Activated T-cell treated with anti-CD3 and anti-CD28 coated beads, Interleukin-2, amount 50 U/mL, for 24 hours (primary cell): Measurements from ENCODE around the gene SYK.

Source experiments
- DNase-seq: peaks from one replicate; pipeline ENCODE4 v3.0.0-alpha.2; 2020
- H3K27ac Mint-ChIP-seq: 2 replicates; pipeline ENCODE4 v1.8.0; 2020; ENCODE audit warnings: mild to moderate bottlenecking, mixed read lengths
- H3K27me3 Mint-ChIP-seq: 2 replicates; pipeline ENCODE4 v1.8.0; 2020; ENCODE audit warnings: mixed read lengths
- H3K36me3 Mint-ChIP-seq: 2 replicates; pipeline ENCODE4 v1.8.0; 2020; ENCODE audit warnings: low read depth, mixed read lengths
- H3K4me1 Mint-ChIP-seq: 2 replicates; pipeline ENCODE4 v1.8.0; 2020; ENCODE audit warnings: low read depth, mixed read lengths
- H3K4me3 Mint-ChIP-seq: 2 replicates; pipeline ENCODE4 v1.8.0; 2020; ENCODE audit warnings: mild to moderate bottlenecking, moderate library complexity, mixed read lengths
- H3K9me3 Mint-ChIP-seq: 2 replicates; pipeline ENCODE4 v1.8.0; 2020; ENCODE audit warnings: mixed read lengths

SYK gene

DNA sequence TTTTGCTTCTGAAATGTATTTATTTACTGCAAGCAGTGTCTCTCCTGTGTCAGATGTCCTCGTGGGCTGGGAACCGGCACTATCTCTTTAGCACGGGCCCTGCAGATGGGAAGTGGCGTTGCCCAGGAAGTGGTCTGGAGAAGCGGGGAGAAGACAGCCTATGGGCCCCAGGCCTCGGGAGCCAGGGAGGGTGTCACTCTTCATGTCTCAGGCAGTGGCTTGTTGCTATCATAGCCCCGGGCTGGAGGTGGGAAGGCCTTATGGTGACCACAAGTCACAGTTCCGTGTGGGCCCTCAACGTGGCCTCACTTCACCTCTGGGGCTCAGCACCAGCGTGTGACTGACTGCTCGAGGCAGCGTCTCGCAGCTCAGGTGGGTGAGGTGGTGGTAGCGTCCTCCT, 41.4 kb downstream of the SYK start:
- Mint-ChIP-seq H3K36me3 (no peaks in the 10 kb centered on the region), H3K27ac (no peak overlapping the region)

DNA sequence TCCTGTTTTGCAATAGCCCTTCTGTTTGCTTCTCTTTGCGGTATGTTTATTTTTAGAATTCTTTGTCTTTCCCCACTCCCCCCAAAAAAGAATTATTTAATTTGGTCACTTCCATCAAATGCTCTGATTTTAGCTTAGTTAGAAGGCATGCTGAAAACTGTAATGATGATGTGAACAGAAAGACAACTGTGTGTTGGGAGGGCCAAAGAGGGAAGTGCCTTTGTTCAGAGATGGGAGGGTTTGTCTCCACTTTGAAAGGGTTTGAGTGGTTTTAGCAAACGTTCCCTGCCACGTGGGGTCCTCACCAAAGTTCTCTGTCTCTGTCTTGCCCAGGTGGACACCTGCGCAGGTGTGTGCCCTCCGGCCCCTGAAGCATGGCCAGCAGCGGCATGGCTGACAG, 41.9 kb downstream of the SYK start:
- Mint-ChIP-seq H3K36me3 (no peaks in the 10 kb centered on the region), H3K9me3 (no peaks in the 10 kb centered on the region), H3K27me3 (peaks cover 11% of the 10 kb centered on the region), H3K4me3 (no peak overlapping the region), H3K4me1 (no peaks in the 10 kb centered on the region), H3K27ac (no peak overlapping the region)
- no peak for DNase-seq

More for the DNA sequence above, 41.4 kb downstream of the SYK start:
- Mint-ChIP-seq H3K4me3 (no peak overlapping the region), H3K4me1 (no peaks in the 10 kb centered on the region), H3K9me3 (no peaks in the 10 kb centered on the region), H3K27me3 (peaks cover 15% of the 10 kb centered on the region)
- DNase-seq = no peak

DNA sequence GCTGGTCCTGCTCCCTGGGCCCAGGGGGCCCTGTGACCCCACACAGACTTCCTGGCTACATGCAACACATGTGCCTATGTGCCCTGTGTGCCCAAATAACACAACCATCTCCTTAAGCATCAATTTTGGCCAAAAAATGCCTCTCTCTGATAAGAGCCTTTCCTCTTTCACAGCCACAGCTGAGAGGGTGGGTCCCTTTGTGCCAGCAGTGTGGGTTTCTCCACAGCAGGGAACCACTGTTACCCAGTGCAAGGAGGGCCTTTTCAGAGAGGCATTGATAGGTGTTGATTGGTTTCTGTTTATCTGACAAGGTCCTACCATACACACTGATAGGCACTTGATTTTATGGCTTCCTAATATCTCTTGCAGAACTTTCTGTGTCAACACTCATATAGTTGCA, 42.7 kb downstream of the SYK start:
- Mint-ChIP-seq H3K9me3 (no peaks in the 10 kb centered on the region), H3K27me3 (peaks cover 5% of the 10 kb centered on the region), H3K4me1 (no peaks in the 10 kb centered on the region), H3K4me3 (no peak overlapping the region), H3K27ac (no peak overlapping the region), H3K36me3 (no peaks in the 10 kb centered on the region)
- no peak for DNase-seq

DNA sequence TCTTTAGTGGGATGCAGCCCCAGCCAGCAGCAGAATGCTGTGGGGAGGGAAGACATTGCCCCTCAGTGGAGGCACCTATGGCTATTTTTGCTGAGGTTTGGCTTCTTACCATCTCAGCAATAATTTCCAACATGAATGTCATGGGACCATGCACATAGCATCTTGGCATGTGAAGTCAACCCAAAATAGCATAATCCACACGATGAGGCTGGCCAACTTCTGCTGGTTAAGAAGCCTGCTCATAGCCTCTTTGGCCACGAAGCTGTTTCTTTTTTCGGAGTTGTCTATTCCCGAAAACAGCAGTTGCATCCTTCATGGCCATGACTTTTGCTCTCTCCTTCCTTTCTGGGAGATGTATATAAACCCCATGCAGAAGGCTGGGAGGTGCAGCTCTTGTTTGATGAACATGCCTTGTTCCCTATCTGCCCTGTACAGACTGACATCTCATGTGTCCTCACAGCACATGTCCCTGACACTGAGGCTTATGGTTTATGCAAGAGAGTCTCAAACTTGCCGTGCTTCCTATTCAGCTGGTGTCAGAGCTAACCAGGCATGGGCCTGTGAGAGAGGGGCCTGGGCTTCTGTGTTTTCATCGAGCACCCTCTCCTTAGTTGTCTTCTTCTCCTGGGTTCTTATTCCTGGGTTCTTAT, 45.3 kb downstream of the SYK start:
- H3K27me3 Mint-ChIP-seq = no peaks in the 10 kb centered on the region
- H3K9me3 Mint-ChIP-seq = no peaks in the 10 kb centered on the region
- no peak overlapping the region for H3K4me3 Mint-ChIP-seq
- no peak overlapping the region for H3K27ac Mint-ChIP-seq
- no peak for DNase-seq
- no peaks in the 10 kb centered on the region for H3K4me1 Mint-ChIP-seq
- H3K36me3 Mint-ChIP-seq = no peaks in the 10 kb centered on the region

DNA sequence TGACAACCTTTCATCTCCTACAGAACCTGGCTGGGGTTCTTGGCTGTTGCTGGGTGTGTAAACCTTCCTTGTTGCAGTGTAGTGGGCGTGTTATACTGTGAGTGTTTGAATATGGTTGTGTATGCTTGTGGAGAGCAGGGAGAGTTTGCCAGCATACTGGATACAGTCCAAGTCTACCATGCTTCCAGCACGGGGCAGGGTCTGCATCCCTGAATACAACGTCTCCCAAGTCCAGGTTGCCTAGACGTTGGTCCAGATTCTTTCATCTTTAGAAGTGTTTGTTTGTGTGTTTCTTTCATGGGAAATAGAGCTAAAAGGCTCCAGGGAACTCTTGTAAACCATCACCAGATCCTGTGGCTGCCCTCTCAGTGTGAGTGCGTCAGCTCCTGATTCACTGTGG, 46.4 kb downstream of the SYK start:
- Mint-ChIP-seq H3K9me3 (no peaks in the 10 kb centered on the region), H3K36me3 (no peaks in the 10 kb centered on the region), H3K27me3 (no peaks in the 10 kb centered on the region), H3K4me3 (no peak overlapping the region), H3K27ac (no peak overlapping the region), H3K4me1 (no peaks in the 10 kb centered on the region)
- DNase-seq = no peak

DNA sequence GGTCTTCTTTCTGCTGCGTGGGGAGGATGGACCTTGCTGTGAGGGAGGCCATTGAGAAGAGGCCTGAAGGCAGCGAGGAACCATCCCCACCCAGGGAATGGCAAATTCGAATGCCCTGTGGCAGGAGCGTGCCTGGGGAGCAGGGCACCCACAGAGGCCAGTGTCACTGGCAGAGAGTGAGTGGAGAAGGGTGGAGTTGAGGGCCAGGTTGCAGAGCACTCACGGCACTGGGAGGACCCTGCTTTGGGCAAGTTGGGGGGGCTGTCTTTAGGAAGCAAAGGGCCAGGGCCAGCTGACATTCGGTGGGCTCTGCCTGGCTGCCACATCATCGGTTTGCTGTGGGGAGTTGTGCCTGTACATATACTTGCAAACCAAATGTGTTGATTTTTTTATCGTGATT, 47.2 kb downstream of the SYK start:
- no peak for DNase-seq
- H3K27ac Mint-ChIP-seq = no peak overlapping the region
- no peak overlapping the region for H3K4me3 Mint-ChIP-seq
- H3K36me3 Mint-ChIP-seq = no peaks in the 10 kb centered on the region
- no peaks in the 10 kb centered on the region for H3K4me1 Mint-ChIP-seq
- H3K9me3 Mint-ChIP-seq = no peaks in the 10 kb centered on the region
- H3K27me3 Mint-ChIP-seq = no peaks in the 10 kb centered on the region

DNA sequence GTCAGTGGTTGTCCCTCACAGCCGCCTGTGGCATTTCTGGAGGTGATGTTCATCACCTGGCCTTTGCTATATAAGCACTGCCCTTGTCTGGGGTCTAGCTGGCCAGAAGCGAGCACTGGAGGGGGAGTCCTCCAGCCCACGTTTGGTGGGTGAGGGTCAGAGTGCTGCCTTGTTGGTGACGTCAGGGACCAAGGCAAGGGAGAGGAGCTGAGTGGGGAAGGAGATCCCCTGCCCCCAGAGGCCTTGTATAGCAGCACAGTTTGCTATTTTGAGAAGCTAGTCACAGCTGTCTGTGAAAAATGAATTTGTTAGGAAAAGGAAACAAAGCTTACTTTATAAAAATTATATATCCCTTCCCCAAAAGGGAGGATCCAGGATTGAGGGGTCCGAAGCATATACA, 49.8 kb downstream of the SYK start:
- DNase-seq = no peak
- Mint-ChIP-seq H3K4me1 (no peaks in the 10 kb centered on the region), H3K9me3 (no peaks in the 10 kb centered on the region), H3K4me3 (no peak overlapping the region), H3K36me3 (no peaks in the 10 kb centered on the region), H3K27ac (no peak overlapping the region), H3K27me3 (no peaks in the 10 kb centered on the region)

DNA sequence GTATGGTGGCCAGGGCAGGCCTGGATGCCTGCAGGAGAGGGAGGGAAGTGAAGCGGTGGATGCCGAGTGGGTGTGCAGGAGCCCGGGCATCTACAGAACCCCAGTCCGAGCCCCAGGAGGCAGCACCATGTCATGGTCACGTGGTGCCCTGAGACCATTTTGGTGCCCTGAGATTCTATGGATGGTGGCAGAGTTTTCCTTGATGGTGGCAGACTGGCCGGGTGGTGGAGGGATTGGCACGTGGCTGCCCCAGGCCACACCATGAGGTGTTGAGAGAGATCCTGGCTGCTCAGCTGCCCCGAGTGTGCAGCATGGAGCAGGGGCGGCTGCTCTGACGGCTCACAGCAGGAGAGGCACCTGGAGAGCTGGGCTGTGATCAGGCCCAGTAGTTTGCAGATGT, 52.3 kb downstream of the SYK start:
- Mint-ChIP-seq H3K9me3 (no peaks in the 10 kb centered on the region), H3K36me3 (no peaks in the 10 kb centered on the region), H3K27ac (no peak overlapping the region), H3K27me3 (peaks cover 7% of the 10 kb centered on the region), H3K4me1 (peaks cover 9% of the 10 kb centered on the region), H3K4me3 (no peak overlapping the region)
- DNase-seq = no peak

DNA sequence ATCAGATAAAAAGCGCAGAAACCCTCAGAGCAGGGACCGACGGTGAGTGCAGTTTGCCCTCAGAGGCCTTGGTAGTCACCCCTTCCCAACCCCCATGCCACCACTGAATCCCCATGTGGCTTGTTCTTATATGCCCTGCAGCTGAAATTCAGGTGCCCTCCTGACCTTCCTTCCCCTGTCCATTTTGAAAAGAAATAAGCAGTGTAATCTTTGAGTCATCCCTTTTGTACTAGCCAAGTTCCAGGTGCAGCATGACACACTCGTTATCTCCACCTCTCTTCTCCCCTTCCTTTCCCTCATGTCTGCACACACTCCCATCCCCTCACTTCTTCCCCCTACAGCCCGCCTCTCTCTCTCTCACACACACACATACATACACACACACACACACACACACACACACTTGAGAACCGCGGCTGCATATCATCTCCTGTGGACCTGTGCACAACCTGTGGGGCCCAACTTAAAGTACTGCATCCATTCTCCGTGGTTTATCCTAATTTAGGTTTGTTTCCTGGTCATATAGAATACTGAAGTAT, 53.1 kb downstream of the SYK start:
- Mint-ChIP-seq H3K27ac (no peak overlapping the region), H3K27me3 (peaks cover 7% of the 10 kb centered on the region), H3K36me3 (no peaks in the 10 kb centered on the region), H3K4me1 (peaks cover 11% of the 10 kb centered on the region), H3K9me3 (no peaks in the 10 kb centered on the region), H3K4me3 (no peak overlapping the region)
- DNase-seq = no peak

DNA sequence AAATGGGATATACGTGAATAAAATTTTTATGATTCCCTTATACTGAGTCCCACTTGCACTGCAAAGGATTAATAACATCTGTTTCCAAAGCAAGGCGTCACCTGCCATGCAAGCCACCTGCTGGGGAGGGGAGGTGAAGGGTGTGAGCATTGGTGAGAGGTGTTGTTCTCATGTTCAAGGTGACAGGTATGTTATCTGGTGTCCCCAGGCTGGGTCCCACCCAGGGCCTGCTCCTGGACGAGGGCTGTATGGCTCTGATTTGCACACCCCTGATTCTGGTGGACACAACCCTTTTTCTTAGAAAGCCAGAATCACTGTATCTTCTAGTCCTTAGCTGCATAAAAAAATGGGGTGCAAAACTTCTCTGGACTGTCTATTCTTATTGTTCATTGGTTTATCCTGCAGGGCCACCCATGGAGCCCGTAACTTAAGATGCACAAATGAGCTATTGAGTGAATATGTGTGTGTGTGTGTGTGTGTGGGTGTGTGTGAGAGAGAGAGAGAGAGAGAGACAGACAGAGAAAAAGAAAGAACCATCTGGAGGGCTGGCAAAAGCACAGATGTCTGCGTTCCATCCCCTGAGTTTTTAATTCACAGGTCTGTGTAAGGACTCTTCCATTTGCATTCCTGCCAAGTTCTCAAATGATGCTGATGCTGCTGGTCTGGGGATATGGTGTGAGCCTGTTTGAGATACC, 53.7 kb downstream of the SYK start:
- no peak overlapping the region for H3K4me3 Mint-ChIP-seq
- no peak overlapping the region for H3K27ac Mint-ChIP-seq
- no peak for DNase-seq
- H3K36me3 Mint-ChIP-seq = no peaks in the 10 kb centered on the region
- no peaks in the 10 kb centered on the region for H3K9me3 Mint-ChIP-seq
- peaks cover 11% of the 10 kb centered on the region for H3K4me1 Mint-ChIP-seq
- H3K27me3 Mint-ChIP-seq = peaks cover 7% of the 10 kb centered on the region

DNA sequence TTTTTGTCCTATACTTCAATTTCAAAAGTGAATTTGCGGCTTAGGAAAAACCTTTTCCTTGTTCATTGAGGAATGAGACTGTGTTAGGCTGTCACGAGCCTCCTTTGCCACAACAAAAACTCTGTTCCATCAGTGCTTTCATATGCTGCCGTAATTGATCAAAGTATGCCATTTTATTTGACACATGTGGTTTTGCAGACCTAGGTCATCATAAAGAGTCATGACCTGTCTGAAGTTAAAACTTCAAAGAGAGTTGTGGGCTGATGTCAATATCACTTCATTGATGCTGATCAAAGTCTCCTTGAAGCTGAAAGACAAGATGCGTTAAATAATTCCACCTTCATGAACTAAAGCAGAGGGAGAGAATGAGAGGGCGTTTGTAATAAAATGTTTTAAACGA, 55.5 kb downstream of the SYK start:
- H3K36me3 Mint-ChIP-seq = no peaks in the 10 kb centered on the region
- no peak for DNase-seq

DNA sequence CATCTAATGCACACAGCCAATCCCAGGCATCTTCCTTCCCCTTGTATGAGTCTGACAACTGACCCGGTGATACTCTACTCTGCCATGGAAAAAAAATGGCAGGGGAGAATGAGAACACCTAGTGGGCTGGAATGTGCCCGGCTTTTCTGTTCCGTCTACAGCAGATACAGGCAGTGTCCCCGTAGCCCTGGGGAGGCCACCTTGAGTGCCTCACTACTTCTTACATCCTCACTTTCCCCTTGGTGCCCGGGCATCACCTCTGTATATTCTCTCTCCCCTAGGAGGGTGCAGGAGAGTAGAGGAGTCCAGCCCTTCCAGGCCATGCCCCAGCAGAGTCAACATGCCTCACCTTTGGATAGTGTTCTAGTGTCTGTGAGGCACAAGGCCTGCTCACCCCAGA, 56.2 kb downstream of the SYK start:
- Mint-ChIP-seq H3K27ac (no peak overlapping the region), H3K4me1 (peaks cover 11% of the 10 kb centered on the region), H3K36me3 (no peaks in the 10 kb centered on the region), H3K27me3 (peaks cover 7% of the 10 kb centered on the region), H3K9me3 (no peaks in the 10 kb centered on the region), H3K4me3 (no peak overlapping the region)
- no peak for DNase-seq

More for the DNA sequence above, 55.5 kb downstream of the SYK start:
- Mint-ChIP-seq H3K4me1 (peaks cover 11% of the 10 kb centered on the region), H3K27me3 (peaks cover 7% of the 10 kb centered on the region), H3K4me3 (no peak overlapping the region), H3K9me3 (no peaks in the 10 kb centered on the region), H3K27ac (no peak overlapping the region)

DNA sequence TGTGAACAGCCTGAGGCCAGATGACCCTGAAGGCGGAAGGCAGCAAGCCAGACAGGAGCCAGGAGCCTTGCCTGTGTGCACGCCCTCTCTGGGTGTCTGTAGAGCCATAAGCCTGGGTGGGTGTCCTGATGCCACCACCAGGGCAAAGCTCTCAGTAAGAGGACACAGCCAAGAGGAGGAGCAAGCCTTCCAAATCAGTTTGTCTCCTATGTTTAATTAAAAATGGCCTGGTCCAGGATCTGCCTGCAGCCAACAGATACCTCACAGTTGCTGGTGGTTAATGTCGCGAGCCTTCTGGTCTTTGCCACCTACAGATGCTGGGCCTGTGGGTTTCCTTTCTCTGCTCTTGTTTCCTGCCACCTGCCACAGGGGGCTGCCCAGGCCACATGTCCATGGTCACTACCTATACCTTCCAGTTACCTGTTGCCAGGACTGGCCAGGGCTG, 56.9 kb downstream of the SYK start:
- H3K27ac Mint-ChIP-seq = no peak overlapping the region
- no peak for DNase-seq
- H3K4me3 Mint-ChIP-seq = no peak overlapping the region
- H3K36me3 Mint-ChIP-seq = no peaks in the 10 kb centered on the region
- H3K27me3 Mint-ChIP-seq = peaks cover 7% of the 10 kb centered on the region
- H3K4me1 Mint-ChIP-seq = peaks cover 11% of the 10 kb centered on the region
- H3K9me3 Mint-ChIP-seq = no peaks in the 10 kb centered on the region

DNA sequence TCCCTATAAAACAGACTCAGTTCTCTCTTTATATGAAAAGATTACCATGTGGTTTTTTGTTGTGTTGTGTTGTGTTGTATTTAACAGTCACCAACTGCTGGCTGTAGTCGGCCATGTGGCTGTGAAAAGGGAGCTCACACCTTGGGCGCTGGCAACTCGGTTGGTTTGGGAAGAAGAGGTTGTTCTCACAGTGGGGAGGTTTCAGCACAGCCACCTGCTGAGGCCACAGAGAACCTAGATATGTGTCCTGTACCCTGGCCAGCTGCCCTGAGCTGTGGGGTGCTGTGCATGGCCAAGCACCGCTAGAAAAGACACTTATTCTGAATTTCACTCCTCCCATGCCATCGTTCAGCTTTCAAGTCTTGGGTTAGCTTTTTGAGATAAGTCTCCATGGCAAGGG, 58.8 kb downstream of the SYK start:
- DNase-seq = no peak
- H3K4me1 Mint-ChIP-seq = peaks cover 21% of the 10 kb centered on the region
- no peak overlapping the region for H3K4me3 Mint-ChIP-seq
- no peaks in the 10 kb centered on the region for H3K36me3 Mint-ChIP-seq
- H3K27me3 Mint-ChIP-seq = peaks cover 7% of the 10 kb centered on the region
- no peaks in the 10 kb centered on the region for H3K9me3 Mint-ChIP-seq
- H3K27ac Mint-ChIP-seq = no peak overlapping the region

DNA sequence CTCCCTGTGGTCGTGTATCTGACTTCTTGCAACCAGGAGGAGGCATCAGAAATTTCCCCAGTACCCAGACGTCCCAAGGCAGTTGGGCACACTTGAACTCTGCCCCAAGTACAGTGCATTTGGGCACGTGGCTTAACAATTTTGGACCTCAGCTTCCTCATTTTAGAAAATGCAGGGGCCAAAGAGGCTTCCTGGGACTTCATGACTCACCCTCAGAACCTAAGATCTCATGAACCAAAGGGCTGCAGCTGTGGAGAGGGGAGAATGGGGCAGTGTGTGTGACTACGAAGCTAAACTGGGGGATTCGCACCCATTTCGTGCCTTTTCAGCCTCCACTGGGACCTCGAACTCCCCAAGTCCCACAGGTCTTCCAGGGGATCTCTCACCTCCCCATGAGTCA, 59.2 kb downstream of the SYK start:
- no peak overlapping the region for H3K27ac Mint-ChIP-seq
- H3K4me3 Mint-ChIP-seq = no peak overlapping the region
- H3K36me3 Mint-ChIP-seq = no peaks in the 10 kb centered on the region
- peaks cover 23% of the 10 kb centered on the region for H3K4me1 Mint-ChIP-seq
- no peaks in the 10 kb centered on the region for H3K9me3 Mint-ChIP-seq
- no peak for DNase-seq
- H3K27me3 Mint-ChIP-seq = peaks cover 7% of the 10 kb centered on the region
